ENCODE data around the gene HECA. TPM values are rescaled to one million over a fixed set of nuclear protein-coding genes. Genes with fewer than 3 reads are reported as not detected.

The HECA gene
- total RNA-seq, 4 donors from 2014 or later = 36.1 to 70.1 (median 46.9) TPM

DNA sequence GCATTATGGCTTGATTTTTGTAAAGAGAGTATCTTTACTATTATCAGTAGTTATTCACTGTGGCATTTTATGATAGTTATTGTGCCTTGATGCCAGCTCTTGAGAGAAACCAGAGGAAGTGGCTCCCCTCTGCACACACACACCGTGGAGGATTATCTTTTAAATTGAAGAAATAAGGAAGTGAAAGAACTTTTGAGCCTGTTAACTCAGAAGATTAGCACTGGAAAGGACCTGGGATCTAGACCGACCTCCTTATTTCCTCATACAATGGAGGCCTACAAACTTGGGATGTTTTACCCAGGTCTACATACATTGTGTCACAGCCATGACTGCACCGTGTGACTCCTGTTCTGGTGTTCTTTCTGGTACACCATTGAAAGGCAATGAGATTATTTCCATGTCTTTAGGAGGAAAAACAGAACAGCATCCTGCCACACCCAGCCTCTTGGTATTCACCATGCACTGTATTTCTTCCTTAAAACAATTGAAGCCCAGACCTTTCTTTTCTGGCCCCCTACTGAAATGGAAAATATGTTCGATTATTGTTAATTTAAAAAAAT lies 40.6 kb downstream of the HECA start:
- H3K4me3 ChIP-seq = no peak overlapping the region
- no peaks in the 10 kb centered on the region for H3K27me3 ChIP-seq
- H3K36me3 ChIP-seq = peaks cover 0 to 72% of the 10 kb centered on the region in 2 donors
- H3K27ac ChIP-seq = no peak overlapping the region
- TF ChIP-seq POLR2AphosphoS5 (IDR thresholded peaks at IDR 0.05) = no peak
- TF ChIP-seq EP300 (IDR thresholded peaks at IDR 0.05) = no peak
- no peak for TF ChIP-seq POLR2A (IDR thresholded peaks at IDR 0.05)
- TF ChIP-seq, protein P1, sequence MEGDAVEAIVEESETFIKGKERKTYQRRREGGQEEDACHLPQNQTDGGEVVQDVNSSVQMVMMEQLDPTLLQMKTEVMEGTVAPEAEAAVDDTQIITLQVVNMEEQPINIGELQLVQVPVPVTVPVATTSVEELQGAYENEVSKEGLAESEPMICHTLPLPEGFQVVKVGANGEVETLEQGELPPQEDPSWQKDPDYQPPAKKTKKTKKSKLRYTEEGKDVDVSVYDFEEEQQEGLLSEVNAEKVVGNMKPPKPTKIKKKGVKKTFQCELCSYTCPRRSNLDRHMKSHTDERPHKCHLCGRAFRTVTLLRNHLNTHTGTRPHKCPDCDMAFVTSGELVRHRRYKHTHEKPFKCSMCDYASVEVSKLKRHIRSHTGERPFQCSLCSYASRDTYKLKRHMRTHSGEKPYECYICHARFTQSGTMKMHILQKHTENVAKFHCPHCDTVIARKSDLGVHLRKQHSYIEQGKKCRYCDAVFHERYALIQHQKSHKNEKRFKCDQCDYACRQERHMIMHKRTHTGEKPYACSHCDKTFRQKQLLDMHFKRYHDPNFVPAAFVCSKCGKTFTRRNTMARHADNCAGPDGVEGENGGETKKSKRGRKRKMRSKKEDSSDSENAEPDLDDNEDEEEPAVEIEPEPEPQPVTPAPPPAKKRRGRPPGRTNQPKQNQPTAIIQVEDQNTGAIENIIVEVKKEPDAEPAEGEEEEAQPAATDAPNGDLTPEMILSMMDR (IDR thresholded peaks at IDR 0.05) = no peak
- ATAC-seq = no peak
- no peaks in the 10 kb centered on the region for H3K4me1 ChIP-seq
- H3K9me3 ChIP-seq = no peaks in the 10 kb centered on the region
- WGBS, 2 donors (ENCODE audit: low coverage in 1 of 2) = 49 to 74% methylated on average over 4 of the region's 4 CpGs

DNA sequence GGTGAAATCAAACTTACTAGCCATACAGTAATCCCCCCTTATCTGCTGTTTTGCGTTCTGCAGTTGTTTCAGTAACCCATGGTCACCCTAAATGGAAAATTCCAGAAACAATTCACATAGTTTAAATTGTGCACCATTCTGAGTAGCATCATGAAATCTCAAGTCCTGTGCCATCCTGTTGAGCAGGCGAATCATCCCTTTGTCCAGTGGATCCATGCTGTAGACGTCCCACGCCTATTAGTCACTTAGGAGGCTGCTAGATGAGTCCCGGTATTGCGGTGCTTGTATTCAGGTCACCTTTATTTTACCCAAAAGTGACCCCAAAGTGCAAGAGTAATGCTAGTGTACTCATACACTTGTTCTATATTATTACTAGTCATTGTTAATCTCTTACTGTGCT lies 46.4 kb downstream of the HECA start:
- Histone ChIP-seq H3K4me1 (no peaks in the 10 kb centered on the region), H3K27ac (no peak overlapping the region), H3K9me3 (no peaks in the 10 kb centered on the region), H3K36me3 (peaks cover 0 to 60% of the 10 kb centered on the region in 2 donors), H3K4me3 (no peak overlapping the region), H3K27me3 (no peaks in the 10 kb centered on the region)
- no peak for ATAC-seq
- TF ChIP-seq POLR2A (IDR thresholded peaks at IDR 0.05) (no peak), EP300 (IDR thresholded peaks at IDR 0.05) (no peak)
- TF ChIP-seq, protein P1 (IDR thresholded peaks at IDR 0.05) = no peak
- 90 to 96% methylated on average over 4 to 6 of the region's 6 CpGs for WGBS, 2 donors (ENCODE audit: low coverage in 1 of 2)

GRCh38 chr6:139184047-139184446 lies 49.2 kb downstream of the HECA start:
- Histone ChIP-seq H3K36me3 (peaks cover 0 to 31% of the 10 kb centered on the region in 2 donors), H3K4me3 (no peak overlapping the region), H3K4me1 (no peaks in the 10 kb centered on the region), H3K27ac (no peak overlapping the region), H3K27me3 (no peaks in the 10 kb centered on the region), H3K9me3 (no peaks in the 10 kb centered on the region)
- ATAC-seq = no peak
- 74 to 96% methylated on average over 3 to 4 of the region's 4 CpGs for WGBS, 2 donors (ENCODE audit: low coverage in 1 of 2)
- TF ChIP-seq EP300 (IDR thresholded peaks at IDR 0.05) = no peak
- TF ChIP-seq, protein P1 (IDR thresholded peaks at IDR 0.05) = no peak
- TF ChIP-seq POLR2AphosphoS5 (IDR thresholded peaks at IDR 0.05) = no peak
- TF ChIP-seq POLR2A (IDR thresholded peaks at IDR 0.05) = no peak

DNA sequence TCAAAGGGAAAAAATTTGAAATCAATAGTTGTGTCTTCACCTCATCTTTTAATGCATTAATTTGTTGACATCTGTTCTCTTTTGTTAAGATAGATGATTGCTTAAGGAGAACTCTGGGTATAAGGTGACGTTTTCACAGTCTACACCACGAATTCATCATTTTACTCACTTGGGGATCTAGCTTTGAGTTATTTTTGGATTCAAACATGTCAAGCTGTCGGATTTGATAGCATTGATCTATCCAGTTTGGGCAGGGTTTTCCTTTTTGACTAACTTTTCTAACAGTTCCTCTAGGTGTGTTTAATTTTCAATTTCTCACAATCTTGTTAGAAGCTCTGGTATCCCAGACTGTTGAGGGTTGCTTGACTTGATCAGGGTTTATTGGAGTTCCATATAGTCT lies 49.6 kb downstream of the HECA start:
- H3K4me1 ChIP-seq = no peaks in the 10 kb centered on the region
- TF ChIP-seq EP300 (IDR thresholded peaks at IDR 0.05) (no peak), POLR2A (IDR thresholded peaks at IDR 0.05) (no peak), POLR2AphosphoS5 (IDR thresholded peaks at IDR 0.05) (no peak)
- TF ChIP-seq, protein P1 (IDR thresholded peaks at IDR 0.05) = no peak
- WGBS, 2 donors (ENCODE audit: low coverage in 1 of 2) = 82 to 85% methylated on average over 3 of the region's 3 CpGs
- H3K27ac ChIP-seq = no peak overlapping the region
- H3K9me3 ChIP-seq = no peaks in the 10 kb centered on the region
- no peaks in the 10 kb centered on the region for H3K27me3 ChIP-seq
- no peak overlapping the region for H3K4me3 ChIP-seq
- H3K36me3 ChIP-seq = peaks cover 0 to 27% of the 10 kb centered on the region in 2 donors
- no peak for ATAC-seq

DNA sequence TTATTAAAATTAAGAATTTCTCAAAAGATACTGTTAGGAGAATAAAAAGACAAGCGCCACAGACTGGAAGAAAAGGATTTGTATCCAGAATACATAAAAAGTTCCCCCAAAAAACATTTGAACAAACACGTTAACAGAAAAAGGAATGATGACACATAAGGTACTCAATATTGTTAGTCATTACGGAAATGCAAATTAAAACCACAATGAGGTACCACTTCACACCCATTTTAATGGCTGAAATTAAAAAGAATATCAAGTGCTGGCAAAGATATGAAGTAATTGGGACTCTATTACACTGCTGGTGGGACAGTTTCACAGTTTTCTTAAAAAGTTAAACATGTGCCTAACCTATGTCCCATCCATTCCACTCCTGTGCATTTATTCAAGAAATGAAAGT lies 51.4 kb downstream of the HECA start:
- H3K4me1 ChIP-seq = no peaks in the 10 kb centered on the region
- TF ChIP-seq POLR2AphosphoS5 (IDR thresholded peaks at IDR 0.05) (no peak), POLR2A (IDR thresholded peaks at IDR 0.05) (no peak), EP300 (IDR thresholded peaks at IDR 0.05) (no peak)
- TF ChIP-seq, protein P1 (IDR thresholded peaks at IDR 0.05) = no peak
- no peak for ATAC-seq
- H3K4me3 ChIP-seq = no peak overlapping the region
- peaks cover 0 to 10% of the 10 kb centered on the region in 2 donors for H3K36me3 ChIP-seq
- H3K27ac ChIP-seq = no peak overlapping the region
- no peaks in the 10 kb centered on the region for H3K9me3 ChIP-seq
- WGBS, 2 donors (ENCODE audit: low coverage in 1 of 2) = 92 to 100% methylated on average over 3 of the region's 3 CpGs
- H3K27me3 ChIP-seq = no peaks in the 10 kb centered on the region
